ENCODE data around the gene SLC16A2.
A peak's percentile ranks its signal among the peaks of the same experiment; 100 is the strongest.

The SLC16A2 gene

DNA sequence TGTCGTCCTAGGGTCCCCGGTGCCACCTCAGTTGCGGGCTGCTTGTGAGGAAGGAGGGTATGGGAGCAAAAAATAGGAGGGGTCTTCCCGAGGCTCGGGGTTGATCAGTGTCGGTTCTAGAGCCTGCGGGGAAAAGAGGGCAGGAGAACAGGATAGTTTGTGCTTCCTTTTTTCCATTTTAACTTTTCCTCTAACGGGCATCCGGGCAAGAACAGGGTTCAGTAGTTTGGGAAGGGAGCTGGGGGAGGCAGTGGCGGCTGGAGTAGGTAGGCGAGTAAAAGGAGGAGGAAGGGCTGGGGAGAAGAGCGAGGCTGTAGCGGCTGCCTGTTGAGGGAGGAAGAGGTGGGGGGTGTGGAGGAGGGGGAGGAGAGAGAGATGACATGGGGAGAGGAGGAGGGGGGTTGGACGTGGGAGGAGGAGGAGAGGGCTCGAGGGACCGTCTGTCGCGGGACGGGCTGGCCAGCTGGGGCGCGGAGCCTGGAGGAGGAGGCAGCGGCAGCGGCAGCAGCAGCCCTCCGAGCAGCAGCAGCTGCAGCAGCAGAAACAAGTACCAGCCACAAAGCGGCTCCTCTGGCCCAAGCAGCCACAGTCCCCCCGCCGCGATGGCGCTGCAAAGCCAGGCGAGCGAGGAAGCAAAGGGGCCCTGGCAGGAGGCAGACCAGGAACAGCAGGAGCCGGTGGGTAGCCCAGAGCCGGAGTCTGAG lies at the start of gene SLC16A2:
SLC16A2 (plus strand) TSS at position 458 of the 704 bp plus-strand sequence; CDS start at position 603, 145 bp downstream.
- DNase-seq: no peak

DNA sequence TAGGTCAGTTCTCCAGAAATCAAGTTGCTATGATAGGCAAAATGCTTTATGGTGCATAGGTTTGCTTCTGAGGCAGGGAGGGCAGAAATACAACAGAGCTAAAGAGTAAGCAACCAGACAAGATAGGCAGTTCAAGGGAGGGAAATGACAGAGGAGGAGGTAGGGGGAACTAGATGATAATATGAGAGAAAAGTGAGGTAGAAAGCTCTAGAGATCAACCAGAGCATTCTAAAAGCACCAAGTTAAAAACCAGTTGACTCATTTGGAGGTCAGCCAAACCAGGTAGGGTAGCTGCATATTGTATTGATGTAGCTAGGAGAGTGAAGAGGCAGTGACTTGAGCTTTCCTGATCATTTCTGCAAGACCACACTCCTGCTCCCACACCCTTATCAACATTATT lies 49.0 kb upstream of the SLC16A2 start:
- DNase-seq: no peak

DNA sequence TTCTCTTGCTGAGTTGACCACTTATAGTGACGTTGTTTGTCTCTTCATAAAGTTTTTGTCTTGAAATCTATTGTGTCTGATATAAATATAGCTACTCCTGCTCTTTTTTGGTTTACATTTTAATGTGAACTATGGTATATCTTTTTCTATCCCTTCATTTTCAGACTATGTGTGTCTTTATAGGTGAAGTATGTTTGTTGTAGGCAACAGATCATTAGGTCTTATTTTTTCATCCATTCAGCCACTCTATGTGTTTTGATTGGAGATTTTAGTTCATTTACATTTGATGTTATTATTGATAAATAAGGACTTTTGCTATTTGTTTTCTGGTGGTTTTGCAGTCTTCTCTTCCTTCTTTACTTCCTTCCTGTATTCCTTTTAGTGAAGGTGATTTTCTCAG lies 44.0 kb upstream of the SLC16A2 start:
- no peak for DNase-seq

DNA sequence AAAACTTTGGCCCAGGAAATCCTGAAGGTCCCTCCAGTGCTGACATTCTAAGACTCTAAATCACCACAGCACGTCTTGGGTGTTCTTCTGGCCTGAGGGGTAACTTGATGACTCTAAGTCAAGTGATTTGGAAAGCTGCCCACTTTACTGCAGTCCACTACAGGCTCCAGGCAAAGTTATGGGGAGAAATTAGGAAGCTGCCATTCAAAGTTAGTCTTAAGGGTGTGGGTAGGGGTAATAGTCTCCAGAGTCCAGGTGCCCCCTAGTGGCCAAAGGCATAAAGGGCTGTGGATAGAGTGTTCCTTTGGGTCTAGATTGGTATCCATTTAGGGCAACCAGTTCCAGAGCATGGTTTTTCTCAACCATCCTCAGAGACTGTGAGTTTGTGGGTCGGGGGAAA lies 38.7 kb upstream of the SLC16A2 start:
- DNase-seq: peak; percentile 1

DNA sequence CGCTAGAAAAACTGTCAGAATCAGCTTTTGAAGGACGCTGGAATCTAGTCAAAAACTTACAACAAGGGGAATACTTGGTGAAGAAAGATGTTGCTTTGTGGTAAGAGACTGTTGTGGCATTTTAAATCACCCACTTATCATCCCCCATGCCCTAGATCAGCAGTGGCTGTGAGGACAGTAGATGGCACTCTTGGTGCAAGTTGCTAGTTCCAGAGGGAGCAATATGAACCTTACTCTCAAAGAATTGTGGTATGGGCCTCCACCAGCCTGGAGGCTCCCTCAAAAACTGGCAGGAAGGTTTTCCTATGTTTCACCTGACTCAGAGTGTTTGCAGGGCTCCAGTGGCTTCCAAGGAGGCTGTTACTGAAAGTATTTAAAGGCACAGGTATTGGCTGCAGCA lies 37.7 kb upstream of the SLC16A2 start:
- no peak for DNase-seq

DNA sequence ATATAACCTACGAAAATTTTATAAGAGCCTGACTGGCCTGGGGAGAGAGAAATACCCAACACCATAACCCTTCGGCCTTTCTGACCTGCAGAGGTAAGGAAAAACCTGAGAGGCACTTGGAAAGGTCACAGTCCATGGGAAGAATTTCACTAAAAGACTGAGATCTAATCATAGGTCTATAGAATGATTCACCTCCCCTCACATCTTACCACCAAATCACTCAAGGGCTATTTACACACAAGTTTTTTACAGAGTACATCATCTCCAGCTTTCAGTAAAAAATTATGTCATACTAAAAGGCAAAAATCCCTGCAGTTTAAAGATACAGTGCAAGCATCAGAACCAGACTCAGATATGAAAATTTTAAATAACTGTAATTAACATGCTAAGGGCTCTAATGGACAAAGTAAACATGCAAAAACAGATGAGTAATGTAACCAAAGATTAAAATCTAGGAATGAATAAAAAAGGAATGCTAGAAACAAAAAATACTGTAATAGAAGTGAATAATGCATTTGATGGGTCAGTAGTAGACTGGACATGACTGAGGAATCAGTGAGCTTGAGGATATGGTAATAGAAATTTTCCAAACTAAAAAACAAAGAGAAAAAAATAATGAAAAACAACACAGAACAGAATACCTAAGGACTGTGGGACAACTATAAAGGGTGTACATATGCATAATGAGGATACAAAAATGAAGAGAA lies 32.1 kb upstream of the SLC16A2 start:
- DNase-seq: no peak

DNA sequence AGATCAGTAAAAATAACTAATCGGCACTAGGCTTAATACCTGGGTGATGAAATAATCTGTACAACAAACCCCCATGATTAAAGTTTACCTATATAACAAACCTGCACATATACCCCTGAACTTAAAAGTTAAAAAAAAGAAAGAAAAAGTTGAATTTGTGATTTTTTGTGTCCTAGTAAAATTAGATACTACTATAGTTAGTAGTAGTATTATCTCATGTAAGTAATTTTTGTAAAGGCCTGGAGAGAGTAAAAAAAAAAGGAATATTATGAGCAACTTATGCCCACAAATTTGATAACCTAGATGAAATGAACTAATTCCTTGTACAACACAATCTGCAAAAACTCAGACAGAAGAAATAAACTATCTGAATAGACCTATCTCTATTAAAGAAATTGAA lies 25.7 kb upstream of the SLC16A2 start:
- no peak for DNase-seq

DNA sequence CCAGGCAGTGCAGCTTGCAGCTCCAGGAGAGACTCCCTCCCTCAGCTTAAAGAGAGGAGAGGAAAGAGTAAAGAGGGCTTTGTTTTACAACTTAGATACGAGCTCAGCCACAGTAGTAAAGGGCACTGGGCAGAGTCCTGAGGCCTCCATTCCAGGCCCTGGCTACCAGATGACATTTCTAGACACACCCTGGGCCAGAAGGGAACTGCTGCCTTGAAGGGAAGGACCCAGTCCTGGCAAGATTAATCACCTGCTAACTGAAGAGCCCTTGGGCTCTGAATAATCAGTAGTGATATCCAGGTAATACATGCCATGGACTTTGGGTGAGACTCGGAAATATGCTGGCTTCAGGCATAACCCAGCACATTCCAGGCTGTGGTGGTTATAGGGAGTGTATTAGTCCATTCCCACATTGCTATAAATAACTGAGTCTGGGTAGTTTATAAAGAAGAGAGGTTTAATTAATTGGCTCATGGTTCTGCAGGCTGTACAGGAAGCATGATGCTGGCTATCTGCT lies 15.3 kb upstream of the SLC16A2 start:
- DNase-seq: no peak

DNA sequence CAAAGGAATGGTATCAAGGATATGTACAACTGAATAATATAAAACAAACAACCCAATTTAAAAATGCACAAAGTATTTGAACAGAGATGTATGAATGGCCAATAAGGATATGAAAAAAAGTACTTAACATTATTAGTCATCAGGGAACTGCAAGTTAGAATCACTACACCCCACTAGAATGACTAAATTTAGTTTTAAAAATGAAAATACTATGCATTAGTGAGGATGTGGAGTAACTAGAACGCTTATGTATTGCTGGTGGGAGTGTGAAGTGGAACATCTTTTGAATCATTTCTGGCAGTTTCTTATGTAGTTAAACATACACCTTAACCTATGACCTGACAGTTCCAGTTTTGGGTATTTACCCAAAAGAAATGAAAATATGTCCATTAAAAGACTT lies 13.0 kb upstream of the SLC16A2 start:
- no peak for DNase-seq

DNA sequence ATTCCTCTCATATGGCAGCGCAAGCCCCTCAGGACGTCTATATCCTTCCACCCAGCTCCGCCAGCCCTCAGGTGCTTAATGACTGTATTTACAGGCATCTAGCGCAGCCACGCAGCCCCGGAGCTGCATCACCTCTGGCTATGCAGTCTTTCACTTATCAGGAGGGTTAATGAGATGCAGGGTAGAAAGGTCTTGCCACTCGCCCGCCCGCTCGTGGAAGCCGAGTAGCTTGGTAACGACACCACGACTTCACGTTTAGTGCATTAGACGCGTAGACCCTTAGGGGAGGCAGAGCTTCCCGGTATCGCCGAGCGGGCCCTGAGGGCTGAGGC lies 1.5 kb upstream of the SLC16A2 start:
- no peak for DNase-seq

DNA sequence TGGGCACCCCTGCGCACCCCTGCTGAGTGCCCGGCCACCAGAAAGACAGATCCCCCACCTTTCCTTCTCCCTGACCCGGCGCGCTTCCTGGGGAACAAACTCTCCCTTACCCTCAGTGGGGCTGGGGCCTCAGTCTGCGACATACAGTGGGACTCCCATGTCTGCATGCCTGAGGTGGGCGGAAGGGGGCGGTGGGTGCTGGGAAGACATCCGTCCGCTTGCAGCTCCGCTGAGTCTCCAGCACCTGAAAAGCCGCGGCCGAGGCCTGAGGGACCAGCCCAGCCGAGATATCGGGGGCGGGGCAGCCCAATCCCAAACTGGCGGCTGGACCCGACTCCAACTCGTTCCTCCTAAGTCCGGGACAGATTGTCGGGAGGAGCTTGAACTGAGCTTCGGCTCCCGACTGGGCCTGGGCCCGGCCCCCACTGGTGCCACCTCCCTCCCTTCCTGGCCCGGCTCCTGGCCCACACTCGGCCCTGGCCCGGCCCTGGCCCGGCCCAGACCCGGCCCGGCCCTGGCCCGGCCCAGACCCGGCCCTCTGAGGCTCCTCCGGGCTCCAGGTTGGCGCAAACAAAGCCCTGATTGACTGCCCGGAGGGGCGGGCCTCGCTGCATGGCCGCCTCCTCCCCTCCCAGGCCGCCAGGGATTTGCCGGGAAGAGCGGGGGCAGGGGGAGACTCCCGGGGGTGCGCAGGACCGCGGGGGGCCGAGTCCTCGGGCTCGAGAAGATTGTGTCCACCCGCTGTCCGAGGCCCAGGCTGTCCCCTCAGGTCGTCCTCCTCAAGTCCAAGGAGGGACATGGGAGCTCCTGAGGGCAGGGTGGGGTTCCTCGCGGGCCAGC lies 877 bp upstream of the SLC16A2 start:
- DNase-seq: no peak

DNA sequence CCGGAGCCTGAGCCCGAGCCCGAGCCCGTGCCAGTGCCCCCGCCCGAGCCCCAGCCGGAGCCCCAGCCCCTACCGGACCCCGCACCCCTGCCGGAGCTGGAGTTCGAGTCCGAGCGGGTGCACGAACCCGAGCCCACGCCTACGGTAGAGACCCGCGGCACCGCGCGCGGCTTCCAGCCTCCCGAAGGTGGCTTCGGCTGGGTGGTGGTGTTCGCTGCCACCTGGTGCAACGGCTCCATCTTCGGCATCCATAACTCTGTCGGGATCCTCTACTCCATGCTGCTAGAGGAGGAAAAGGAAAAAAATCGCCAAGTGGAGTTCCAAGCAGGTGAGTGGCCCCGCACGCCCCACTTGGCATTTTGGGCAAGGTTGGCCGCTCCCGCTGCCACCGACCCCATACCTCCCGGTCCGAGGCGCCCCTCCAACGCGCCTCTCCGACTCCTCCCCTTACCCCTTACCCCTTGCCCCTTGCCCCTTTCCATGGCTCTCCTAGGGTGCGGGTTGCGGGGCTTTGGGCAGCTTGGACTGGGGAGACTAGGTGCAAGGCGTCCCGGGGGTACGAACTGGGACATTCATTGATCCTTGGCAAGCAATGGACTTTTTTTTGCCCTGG lies 553 bp downstream of the SLC16A2 start:
- DNase-seq: no peak

DNA sequence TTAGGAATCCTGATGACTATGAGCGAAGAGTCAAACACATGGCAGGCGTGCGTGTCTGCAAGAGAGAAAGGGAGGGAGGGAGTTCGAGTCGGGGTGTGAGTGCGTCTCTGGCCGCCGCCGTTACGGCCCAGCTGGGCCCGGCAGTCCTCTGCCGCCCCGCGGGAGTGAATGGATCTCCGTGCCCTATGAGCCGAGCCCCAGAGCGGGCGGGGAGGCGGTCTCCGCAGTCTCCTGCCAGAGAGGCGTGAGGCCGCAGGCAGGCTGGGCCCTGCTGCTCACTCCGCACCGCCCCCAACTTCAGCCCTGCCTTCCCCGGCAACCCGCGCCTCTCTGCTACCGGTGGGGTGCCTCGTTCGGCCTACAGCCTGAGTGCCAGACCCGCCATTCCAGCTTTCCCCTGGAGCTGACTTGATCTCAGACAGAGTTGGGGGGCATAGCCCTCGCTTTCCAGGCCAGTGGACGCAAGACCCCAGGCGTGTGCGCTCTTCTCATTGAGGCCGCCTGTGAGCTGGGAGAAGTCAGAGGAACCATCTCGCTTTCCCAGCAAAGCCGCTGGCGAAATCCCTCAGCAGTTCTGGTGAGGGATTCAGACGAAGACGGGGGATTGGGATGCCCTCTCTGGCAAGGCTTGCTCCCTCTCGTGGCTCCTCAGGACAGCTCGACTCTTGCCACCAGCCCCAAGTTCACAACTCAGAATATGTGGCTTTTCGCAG lies 1.4 kb downstream of the SLC16A2 start:
- no peak for DNase-seq

DNA sequence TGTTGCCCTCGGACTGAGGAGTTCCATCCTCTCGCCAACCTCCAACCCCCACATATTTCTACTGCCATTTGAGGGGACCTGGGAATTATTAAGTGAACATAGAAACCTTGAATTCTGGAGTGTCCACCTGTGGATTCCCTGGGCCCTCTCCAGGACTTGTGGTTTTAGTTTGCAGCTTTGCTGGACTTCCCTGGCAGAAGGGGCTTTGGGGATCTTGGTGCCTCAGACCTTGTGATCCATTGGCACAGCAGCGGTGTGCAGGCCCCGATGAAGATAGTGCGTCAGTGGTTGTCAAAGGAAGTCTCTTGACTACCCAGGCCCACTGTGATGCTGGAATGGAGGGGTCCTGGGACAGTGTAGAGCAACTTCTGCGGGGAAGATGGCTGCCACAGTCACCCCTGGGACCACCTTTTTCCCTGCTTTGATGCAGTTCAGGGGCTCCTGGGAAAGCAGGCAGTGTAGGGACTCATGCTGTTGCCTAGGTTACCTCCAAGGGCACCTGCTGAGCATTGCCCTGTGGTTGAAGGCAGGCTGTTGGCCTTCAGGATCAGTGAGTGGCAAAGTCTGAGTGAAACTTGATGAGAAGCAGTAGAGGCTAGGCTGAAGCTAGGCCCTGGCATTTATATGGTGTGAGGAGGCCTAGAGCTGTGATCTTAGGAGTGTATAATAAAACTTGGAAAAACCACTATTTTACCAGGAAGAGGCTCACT lies 2.2 kb downstream of the SLC16A2 start:
- no peak for DNase-seq

DNA sequence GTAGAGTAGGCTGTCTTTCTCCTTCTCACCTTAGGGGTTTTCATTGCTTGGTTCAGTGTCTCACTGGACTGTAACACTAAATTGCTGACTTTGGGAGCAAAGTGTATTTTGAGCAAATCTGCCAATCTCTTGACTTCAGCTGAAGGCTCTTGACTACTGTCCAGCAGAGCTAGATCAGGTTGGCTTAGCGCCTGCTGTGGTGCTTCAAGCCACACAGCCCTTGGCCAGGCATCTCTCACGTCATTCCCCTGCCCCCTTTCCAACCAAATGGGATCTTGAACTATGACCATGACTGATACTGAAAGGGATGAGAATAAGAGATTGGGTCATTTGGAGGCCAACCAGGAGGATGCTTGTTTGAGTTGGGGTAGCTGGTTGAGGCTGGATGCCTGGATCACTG lies 4.8 kb downstream of the SLC16A2 start:
- DNase-seq: no peak

DNA sequence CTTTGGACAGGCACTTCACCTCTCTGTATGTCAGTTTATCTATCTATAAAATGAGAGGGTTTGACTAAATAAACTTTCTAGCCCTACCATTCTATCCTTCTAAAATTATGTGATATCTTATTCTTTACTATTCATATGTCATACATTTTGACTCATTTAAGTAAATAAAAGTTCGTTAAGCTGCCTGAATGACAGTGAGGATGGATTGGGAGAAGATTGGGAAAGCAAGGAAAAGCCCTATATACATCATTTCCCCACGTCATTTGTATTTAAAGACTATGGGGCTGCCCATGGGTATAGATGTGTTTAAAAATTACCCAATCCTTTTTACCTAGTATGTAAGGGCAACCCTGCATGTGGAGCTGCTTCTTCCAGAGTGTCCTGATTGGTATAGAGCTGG lies 5.3 kb downstream of the SLC16A2 start:
- no peak for DNase-seq

DNA sequence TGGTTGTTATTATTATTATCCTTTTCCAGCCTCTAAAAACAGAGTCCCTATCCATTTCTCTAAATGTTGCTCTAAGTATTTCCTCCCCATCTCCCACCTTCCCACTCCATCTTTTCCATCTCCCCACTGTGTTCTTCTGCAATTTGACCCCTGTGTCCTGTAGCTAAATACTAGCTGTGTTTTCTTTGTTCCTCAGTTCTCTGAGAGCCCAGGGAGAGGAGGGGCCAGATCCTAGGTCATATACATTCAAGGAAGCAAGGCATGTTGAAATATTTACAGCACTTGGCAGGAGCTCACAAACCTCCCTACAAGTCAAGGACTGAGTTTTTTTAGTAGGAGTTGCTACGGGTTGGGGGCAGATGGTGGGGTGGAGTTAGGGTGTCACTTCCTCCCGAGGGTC lies 10.5 kb downstream of the SLC16A2 start:
- DNase-seq: no peak

DNA sequence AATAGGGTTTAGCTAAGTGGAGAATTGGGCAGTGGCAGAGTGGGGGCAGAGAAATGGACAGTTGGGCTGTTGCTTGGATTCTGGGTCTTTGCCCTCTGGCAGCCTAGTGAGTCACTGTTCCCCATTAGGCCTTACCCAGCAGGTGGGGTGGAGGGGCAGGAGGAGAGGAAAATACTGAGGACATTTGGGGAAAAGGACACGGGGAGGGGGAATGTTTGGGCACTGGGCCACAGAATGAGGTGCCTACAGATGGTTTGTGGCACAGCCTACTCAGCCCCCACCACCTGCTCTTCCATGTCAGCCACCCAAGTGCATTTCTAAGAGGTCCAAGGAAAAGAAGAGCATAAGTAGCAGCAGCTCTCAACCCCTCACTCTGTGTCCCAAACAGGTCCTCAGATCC lies 13.0 kb downstream of the SLC16A2 start:
- no peak for DNase-seq

DNA sequence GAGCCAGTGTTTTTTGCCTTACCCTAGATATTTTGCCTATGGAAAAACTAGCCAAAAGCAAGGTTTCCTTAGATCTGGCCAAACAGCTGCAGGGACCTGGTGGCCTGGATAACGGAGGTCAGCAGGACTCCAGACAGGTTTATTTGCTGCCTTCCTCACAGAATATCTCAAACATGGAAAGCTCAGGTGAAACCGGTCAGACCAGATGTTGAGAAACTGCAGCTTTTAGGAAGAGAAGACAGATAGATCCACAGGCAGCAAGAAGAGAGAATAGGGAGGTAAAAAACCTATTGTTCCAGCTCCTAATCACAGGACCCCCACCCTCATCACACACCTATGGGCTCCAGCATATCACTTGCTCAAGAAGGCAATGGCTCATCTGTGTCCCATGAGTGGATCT lies 16.2 kb downstream of the SLC16A2 start:
- DNase-seq: no peak

DNA sequence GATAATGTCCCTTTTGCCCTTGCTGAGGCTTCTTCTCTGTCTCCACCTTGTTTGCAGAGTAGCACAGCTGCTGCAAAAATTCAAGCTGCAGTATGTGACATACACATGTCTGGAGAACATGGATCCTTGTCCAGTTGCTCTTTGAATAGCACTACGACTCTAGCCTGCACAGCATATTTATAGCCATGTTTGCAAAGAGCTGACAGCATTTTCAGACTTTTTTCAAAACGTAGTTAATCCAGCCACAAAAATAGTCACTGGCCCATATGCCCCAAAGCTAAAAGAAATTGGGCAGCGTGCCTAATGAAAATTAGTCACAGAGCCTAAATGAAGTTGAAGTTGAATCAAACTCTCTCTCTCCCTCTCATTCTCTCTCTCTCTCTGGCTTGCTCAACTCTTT lies 17.5 kb downstream of the SLC16A2 start:
- DNase-seq: no peak

DNA sequence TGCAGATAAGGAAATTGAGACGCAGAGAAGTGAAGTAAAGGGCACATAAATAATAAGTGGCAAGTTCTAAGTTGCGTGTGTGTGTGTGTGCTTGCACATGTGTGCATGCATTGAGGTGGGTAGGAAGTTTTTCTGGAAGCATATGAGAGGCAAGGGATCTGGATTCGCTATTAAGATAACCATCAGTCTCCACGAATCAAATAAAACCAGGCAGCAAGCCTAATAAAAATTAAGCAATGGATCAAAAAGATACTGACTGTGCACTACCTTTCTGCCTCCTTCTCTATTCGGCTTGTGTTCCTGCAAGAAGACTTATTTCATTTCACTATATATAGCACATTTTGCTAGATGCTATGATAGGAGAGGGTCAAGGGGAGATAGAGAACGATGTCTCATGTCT lies 23.8 kb downstream of the SLC16A2 start:
- DNase-seq: no peak

DNA sequence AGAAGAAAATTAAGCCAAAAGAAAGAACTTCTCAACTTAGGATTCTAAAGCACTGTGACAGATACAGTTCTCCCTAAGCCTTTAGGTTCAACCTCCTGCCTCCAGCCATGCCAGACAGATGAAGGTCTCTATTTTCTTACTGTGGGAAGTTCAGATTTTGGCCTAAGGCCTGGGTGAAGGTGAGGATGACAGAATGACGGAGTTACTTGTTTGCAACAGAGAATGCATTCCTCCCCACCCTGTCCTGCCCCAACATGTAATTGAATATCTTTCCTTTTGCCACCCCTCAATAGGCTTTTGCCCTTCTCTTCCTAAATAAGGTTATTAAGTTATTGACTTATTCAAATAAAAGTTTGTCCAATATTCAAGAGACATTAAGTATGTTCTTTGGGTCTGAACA lies 25.6 kb downstream of the SLC16A2 start:
- DNase-seq: no peak
